ENCODE data around the gene TM9SF3.

- TF ChIP-seq RAD21 (IDR thresholded peaks at IDR 0.05; ENCODE audit: low read length) (no peak), BHLHE40 (IDR thresholded peaks at IDR 0.05; ENCODE audit: low read depth, low read length) (no peak), MAFK (IDR thresholded peaks at IDR 0.05; ENCODE audit: low read depth, low read length) (no peak), POLR2A (IDR thresholded peaks at IDR 0.05; ENCODE audit: low read depth, low read length) (no peak), CEBPB (IDR thresholded peaks at IDR 0.05; ENCODE audit: low read depth, low read length) (no peak), RFX5 (IDR thresholded peaks at IDR 0.05; ENCODE audit: low read depth, low read length) (no peak), RCOR1 (IDR thresholded peaks at IDR 0.05; ENCODE audit: insufficient replicate concordance, low read length) (no peak), FOS (IDR thresholded peaks at IDR 0.05; ENCODE audit: low read depth, low read length) (no peak), MXI1 (IDR thresholded peaks at IDR 0.05; ENCODE audit: borderline replicate concordance, low read depth, low read length) (no peak), SMC3 (IDR thresholded peaks at IDR 0.05; ENCODE audit: low read depth, low read length) (no peak)
- TF ChIP-seq, protein P1, sequence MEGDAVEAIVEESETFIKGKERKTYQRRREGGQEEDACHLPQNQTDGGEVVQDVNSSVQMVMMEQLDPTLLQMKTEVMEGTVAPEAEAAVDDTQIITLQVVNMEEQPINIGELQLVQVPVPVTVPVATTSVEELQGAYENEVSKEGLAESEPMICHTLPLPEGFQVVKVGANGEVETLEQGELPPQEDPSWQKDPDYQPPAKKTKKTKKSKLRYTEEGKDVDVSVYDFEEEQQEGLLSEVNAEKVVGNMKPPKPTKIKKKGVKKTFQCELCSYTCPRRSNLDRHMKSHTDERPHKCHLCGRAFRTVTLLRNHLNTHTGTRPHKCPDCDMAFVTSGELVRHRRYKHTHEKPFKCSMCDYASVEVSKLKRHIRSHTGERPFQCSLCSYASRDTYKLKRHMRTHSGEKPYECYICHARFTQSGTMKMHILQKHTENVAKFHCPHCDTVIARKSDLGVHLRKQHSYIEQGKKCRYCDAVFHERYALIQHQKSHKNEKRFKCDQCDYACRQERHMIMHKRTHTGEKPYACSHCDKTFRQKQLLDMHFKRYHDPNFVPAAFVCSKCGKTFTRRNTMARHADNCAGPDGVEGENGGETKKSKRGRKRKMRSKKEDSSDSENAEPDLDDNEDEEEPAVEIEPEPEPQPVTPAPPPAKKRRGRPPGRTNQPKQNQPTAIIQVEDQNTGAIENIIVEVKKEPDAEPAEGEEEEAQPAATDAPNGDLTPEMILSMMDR (conservative IDR thresholded peaks at IDR 0.05; ENCODE audit: low read depth, low read length): no peak
- TF ChIP-seq, protein P2, sequence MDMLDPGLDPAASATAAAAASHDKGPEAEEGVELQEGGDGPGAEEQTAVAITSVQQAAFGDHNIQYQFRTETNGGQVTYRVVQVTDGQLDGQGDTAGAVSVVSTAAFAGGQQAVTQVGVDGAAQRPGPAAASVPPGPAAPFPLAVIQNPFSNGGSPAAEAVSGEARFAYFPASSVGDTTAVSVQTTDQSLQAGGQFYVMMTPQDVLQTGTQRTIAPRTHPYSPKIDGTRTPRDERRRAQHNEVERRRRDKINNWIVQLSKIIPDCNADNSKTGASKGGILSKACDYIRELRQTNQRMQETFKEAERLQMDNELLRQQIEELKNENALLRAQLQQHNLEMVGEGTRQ (IDR thresholded peaks at IDR 0.05; ENCODE audit: low read depth, low read length): no peak
Measured at GRCh38 chr10:96494694-96495093, 92.1 kb downstream of the TM9SF3 start.
